DND-41 (cell line): Measurements from ENCODE around the gene ARHGAP9.

ENCODE experiments used
- ATAC-seq: fragments of 200-7000 bp; cut with Tn5 transposase; 3 replicates; pipeline ENCODE4 v1.9.1; 2021; ENCODE audit warnings: low read depth; ENCODE audit not compliant: insufficient read depth
- DNase-seq: peaks from one replicate; pipeline ENCODE4 v3.0.0-alpha.2; 2020
- H2AFZ ChIP-seq: 2 replicates; pipeline ENCODE4 v1.6.0; 2012; ENCODE audit warnings: low read depth, low read length
- H3K27ac ChIP-seq: 2 replicates; pipeline ENCODE4 v1.5.1; 2012; ENCODE audit warnings: low read length, inconsistent platforms
- H3K27me3 ChIP-seq: fragments of 200-600 bp; sonication (generic); 2 replicates; pipeline ENCODE4 v1.6.0; 2012; ENCODE audit warnings: low read length, mild to moderate bottlenecking, inconsistent platforms; ENCODE audit not compliant: insufficient read depth, poor library complexity
- H3K36me3 ChIP-seq: 2 replicates; pipeline ENCODE4 v1.5.1; 2012; ENCODE audit warnings: low read length, inconsistent platforms; ENCODE audit not compliant: insufficient read depth
- H3K4me1 ChIP-seq: 2 replicates; pipeline ENCODE4 v1.5.1; 2012; ENCODE audit warnings: mild to moderate bottlenecking, low read length; ENCODE audit not compliant: insufficient read depth
- H3K4me2 ChIP-seq: 2 replicates; pipeline ENCODE4 v1.6.0; 2012; ENCODE audit warnings: mild to moderate bottlenecking, moderate library complexity, low read length, inconsistent platforms; ENCODE audit not compliant: insufficient read depth
- H3K4me3 ChIP-seq, 2 experiments: fragments of 200-600 bp in 1 of 2; shearing (Covaris generic) in 1 of 2; 2 replicates each; pipeline ENCODE4 v1.5.1; 2012 to 2016; ENCODE audit warnings: inconsistent platforms in 2 of 2, low read length in 2 of 2, mild to moderate bottlenecking in 2 of 2, low read depth in 1 of 2, moderate library complexity in 1 of 2
- H3K79me2 ChIP-seq: 2 replicates; pipeline ENCODE4 v1.6.0; 2012; ENCODE audit warnings: low read length, inconsistent platforms; ENCODE audit not compliant: insufficient read depth
- H3K9ac ChIP-seq: 2 replicates; pipeline ENCODE4 v1.6.0; 2012; ENCODE audit warnings: low read depth, mild to moderate bottlenecking, inconsistent platforms, low read length, moderate library complexity
- H3K9me3 ChIP-seq: 2 replicates; pipeline ENCODE4 v1.5.1; 2012; ENCODE audit warnings: low read length, moderate library complexity, mild to moderate bottlenecking, inconsistent platforms; ENCODE audit not compliant: insufficient read depth, severe bottlenecking
- H4K20me1 ChIP-seq: 2 replicates; pipeline ENCODE4 v1.6.0; 2012; ENCODE audit warnings: low read length; ENCODE audit not compliant: insufficient read depth
- CTCF ChIP-seq: IDR thresholded peaks from 2 replicates; pipeline ENCODE4 v1.5.1; 2012; ENCODE audit warnings: borderline replicate concordance, low read length, moderate library complexity, mild to moderate bottlenecking; ENCODE audit not compliant: poor library complexity, severe bottlenecking; ENCODE audit errors: extremely low read depth
- EZH2 ChIP-seq: IDR thresholded peaks from 3 replicates; pipeline ENCODE4 v1.6.1; 2012; ENCODE audit warnings: borderline replicate concordance, low read depth, mild to moderate bottlenecking, moderate library complexity, low read length, inconsistent platforms; ENCODE audit not compliant: severe bottlenecking

Gene ARHGAP9

GRCh38 chr12:57487055-57487596, 7.5 kb upstream of the ARHGAP9 start:
- peak overlapping the region; percentile 80 for H3K9ac ChIP-seq
- H3K27me3 ChIP-seq, result no peaks in the 10 kb centered on the region
- peaks cover 39% of the 10 kb centered on the region for H3K79me2 ChIP-seq
- H3K4me2 ChIP-seq, result peak overlapping the region; percentile 92
- peak overlapping the region; percentile 70 for H3K27ac ChIP-seq
- H4K20me1 ChIP-seq, result peaks cover 25% of the 10 kb centered on the region
- H2AFZ ChIP-seq, result peak overlapping the region; percentile 67
- no peaks in the 10 kb centered on the region for H3K9me3 ChIP-seq
- no peak for TF ChIP-seq CTCF
- no peak for TF ChIP-seq EZH2
- peak overlapping the region in 1 of 2 experiments; percentile 83; a peak in 2 of 4 replicates for H3K4me3 ChIP-seq
- peaks cover 28% of the 10 kb centered on the region for H3K4me1 ChIP-seq
- ATAC-seq, result no peak; the same call in 2 of the 3 replicates
- DNase-seq, result no peak
- peaks cover 36% of the 10 kb centered on the region for H3K36me3 ChIP-seq

- Histone ChIP-seq H3K4me3 (no peak overlapping the region), H4K20me1 (peaks cover 20% of the 10 kb centered on the region), H3K4me2 (no peak overlapping the region), H3K27ac (no peak overlapping the region), H3K4me1 (peaks cover 28% of the 10 kb centered on the region), H3K27me3 (no peaks in the 10 kb centered on the region), H3K9me3 (no peaks in the 10 kb centered on the region), H3K9ac (no peak overlapping the region), H2AFZ (0 out of 2 replicates have a peak overlapping the region, but pooled peaks have one; percentile 6), H3K79me2 (peaks cover 29% of the 10 kb centered on the region), H3K36me3 (peaks cover 22% of the 10 kb centered on the region)
- no peak for TF ChIP-seq CTCF
- TF ChIP-seq EZH2, result no peak
- ATAC-seq, result no peak
- DNase-seq, result no peak
Observed at GRCh38 chr12:57485695-57486094, 6.0 kb upstream of the ARHGAP9 start.

GRCh38 chr12:57483466-57483865, 3.8 kb upstream of the ARHGAP9 start:
- no peaks in the 10 kb centered on the region; the same call in 1 of the 2 replicates for H3K36me3 ChIP-seq
- peaks cover 11% of the 10 kb centered on the region for H3K4me1 ChIP-seq
- peaks cover 7% of the 10 kb centered on the region for H3K79me2 ChIP-seq
- no peak for DNase-seq
- no peak overlapping the region for H3K4me3 ChIP-seq
- no peak overlapping the region for H3K9ac ChIP-seq
- H4K20me1 ChIP-seq, result no peaks in the 10 kb centered on the region
- no peak overlapping the region for H2AFZ ChIP-seq
- no peak for ATAC-seq
- H3K27ac ChIP-seq, result no peak overlapping the region
- no peaks in the 10 kb centered on the region for H3K9me3 ChIP-seq
- no peaks in the 10 kb centered on the region for H3K27me3 ChIP-seq
- no peak for TF ChIP-seq EZH2
- TF ChIP-seq CTCF, result no peak
- no peak overlapping the region for H3K4me2 ChIP-seq

GRCh38 chr12:57481671-57482070, 2.0 kb upstream of the ARHGAP9 start:
- H3K4me3 ChIP-seq, result no peak overlapping the region
- H3K27me3 ChIP-seq, result no peaks in the 10 kb centered on the region
- no peak for DNase-seq
- peaks cover 20% of the 10 kb centered on the region for H3K4me1 ChIP-seq
- no peak overlapping the region for H3K9ac ChIP-seq
- no peaks in the 10 kb centered on the region for H3K9me3 ChIP-seq
- H3K36me3 ChIP-seq, result no peaks in the 10 kb centered on the region
- H2AFZ ChIP-seq, result no peak overlapping the region
- no peaks in the 10 kb centered on the region for H4K20me1 ChIP-seq
- TF ChIP-seq EZH2 (no peak), CTCF (no peak)
- no peak overlapping the region for H3K4me2 ChIP-seq
- H3K27ac ChIP-seq, result no peak overlapping the region
- H3K79me2 ChIP-seq, result peaks cover 4% of the 10 kb centered on the region
- ATAC-seq, result no peak
